PC-9 (cell line): ENCODE measurements around the gene ZNF438. TPM values are rescaled to one million over a fixed set of nuclear protein-coding genes. Genes with fewer than 3 reads are reported as not detected.

ENCODE experiments used
- BruUV-seq: library from RNA; stranded (reverse); fragments of 400-500 nt; replicated peaks from 2 replicates; lab custom pipeline; 2021; lab: Mats Ljungman, UMichigan
- CTCF ChIA-PET: fragments of 300-600 bp; sonication (Branson Sonifier 250); formaldehyde crosslinking; loops from one replicate; lab custom pipeline; 2022; ENCODE audit warnings: antibody characterized with exemption; lab: Charles Lee
- POLR2A ChIA-PET: fragments of 300-600 bp; sonication (Branson Sonifier 250); formaldehyde crosslinking; loops from one replicate; lab custom pipeline; 2022; ENCODE audit warnings: antibody characterized with exemption; ENCODE audit not compliant: unreplicated experiment; lab: Charles Lee
- DNase-seq, 2 experiments: peaks; one replicate each; pipeline versions ENCODE4 v3.0.0 to v3.0.0-alpha.2; 2015 to 2022; ENCODE audit warnings: mixed read lengths in 1 of 2
- H2AFZ ChIP-seq: fragments of 200-600 bp; sonication (generic); 2 replicates; pipeline ENCODE4 v1.8.1; 2017; ENCODE audit warnings: antibody characterized with exemption
- H3F3A ChIP-seq: fragments of 200-600 bp; sonication (generic); 2 replicates; pipeline ENCODE4 v1.8.1; 2017; ENCODE audit warnings: antibody characterized with exemption, mild to moderate bottlenecking, low read depth; ENCODE audit not compliant: insufficient read depth
- H3K27ac ChIP-seq: fragments of 200-600 bp; sonication (generic); 2 replicates; pipeline ENCODE4 v1.6.1; 2016; ENCODE audit warnings: mixed run types
- H3K27me3 ChIP-seq: fragments of 200-600 bp; sonication (generic); 2 replicates; pipeline ENCODE4 v1.6.1; 2016; ENCODE audit warnings: low read depth, mixed run types; ENCODE audit not compliant: insufficient read depth
- H3K36me3 ChIP-seq: fragments of 200-600 bp; sonication (generic); 2 replicates; pipeline ENCODE4 v1.6.1; 2016; ENCODE audit warnings: low read depth, mixed run types
- H3K4me1 ChIP-seq: fragments of 200-600 bp; sonication (generic); replicated peaks from 2 replicates; pipeline ENCODE4 v1.6.1; 2016; ENCODE audit warnings: mixed run types; ENCODE audit not compliant: insufficient read depth
- H3K4me2 ChIP-seq: fragments of 200-600 bp; sonication (generic); 2 replicates; pipeline ENCODE4 v1.6.1; 2017; ENCODE audit warnings: mixed run types
- H3K4me3 ChIP-seq: fragments of 200-600 bp; sonication (generic); 2 replicates; pipeline ENCODE4 v1.6.1; 2016; ENCODE audit warnings: mixed run types
- H3K79me2 ChIP-seq: fragments of 200-600 bp; sonication (generic); 2 replicates; pipeline ENCODE4 v1.6.1; 2017; ENCODE audit warnings: low read depth, mixed run types
- H3K9me2 ChIP-seq: fragments of 200-600 bp; sonication (generic); 2 replicates; pipeline ENCODE4 v1.8.1; 2017; ENCODE audit warnings: mild to moderate bottlenecking; ENCODE audit not compliant: insufficient read depth
- H3K9me3 ChIP-seq: fragments of 200-600 bp; sonication (generic); 2 replicates; pipeline ENCODE4 v1.8.1; 2016; ENCODE audit warnings: low read depth; ENCODE audit not compliant: insufficient read depth
- H4K20me1 ChIP-seq: fragments of 200-600 bp; sonication (generic); 2 replicates; pipeline ENCODE4 v1.8.1; 2017; ENCODE audit not compliant: insufficient read depth
- CTCF ChIP-seq: fragments of 200-600 bp; sonication (generic); conservative IDR thresholded peaks from 2 replicates; pipeline ENCODE4 v1.6.1; 2017; ENCODE audit warnings: mixed run types, antibody characterized with exemption, mild to moderate bottlenecking, moderate library complexity
- EZH2 ChIP-seq: fragments of 200-600 bp; sonication (generic); IDR thresholded peaks from 2 replicates; pipeline ENCODE4 v1.8.0; 2017; ENCODE audit warnings: antibody characterized with exemption, low read depth
- intact Hi-C: fragments of 100-400 bp; cut with micrococcal nuclease; formaldehyde crosslinking; loops from one replicate; pipeline ENCODE4 v1.10.0; 2022; ENCODE audit not compliant: unreplicated experiment
- total RNA-seq: library from RNA; stranded (reverse); gene quantifications from 2 replicates; pipeline ENCODE4 v1.2.3, GENCODE V29; 2021

The ZNF438 gene
- total RNA-seq, 1 experiment from 2014 or later, result 4.7 TPM

GRCh38 chr10:30988831-30989435 lies 42.7 kb downstream of the ZNF438 start:
- H2AFZ ChIP-seq, result no peak overlapping the region
- H3F3A ChIP-seq, result peaks cover 24% of the 10 kb centered on the region
- POLR2A ChIA-PET, result interaction anchor here (0.7 kb wide), 1 partner anchor 1121 kb away, joined by 4 read pairs; no protein-coding TSS in a partner anchor
- no peaks in the 10 kb centered on the region for H3K79me2 ChIP-seq
- intact Hi-C loops, result no loop called here
- H4K20me1 ChIP-seq, result no peaks in the 10 kb centered on the region
- no peak for DNase-seq
- H3K4me1 ChIP-seq, result peaks cover 31% of the 10 kb centered on the region
- H3K9me3 ChIP-seq, result no peaks in the 10 kb centered on the region; the same call in 1 of the 2 replicates
- no peaks in the 10 kb centered on the region for H3K9me2 ChIP-seq
- no TSS peak for BruUV-seq
- H3K4me3 ChIP-seq, result no peak overlapping the region
- CTCF ChIA-PET, result no interaction called here
- no peak overlapping the region for H3K4me2 ChIP-seq
- H3K27me3 ChIP-seq, result no peaks in the 10 kb centered on the region
- TF ChIP-seq EZH2, result no peak
- no peak for TF ChIP-seq CTCF
- no peaks in the 10 kb centered on the region for H3K36me3 ChIP-seq
- no peak overlapping the region for H3K27ac ChIP-seq

DNA sequence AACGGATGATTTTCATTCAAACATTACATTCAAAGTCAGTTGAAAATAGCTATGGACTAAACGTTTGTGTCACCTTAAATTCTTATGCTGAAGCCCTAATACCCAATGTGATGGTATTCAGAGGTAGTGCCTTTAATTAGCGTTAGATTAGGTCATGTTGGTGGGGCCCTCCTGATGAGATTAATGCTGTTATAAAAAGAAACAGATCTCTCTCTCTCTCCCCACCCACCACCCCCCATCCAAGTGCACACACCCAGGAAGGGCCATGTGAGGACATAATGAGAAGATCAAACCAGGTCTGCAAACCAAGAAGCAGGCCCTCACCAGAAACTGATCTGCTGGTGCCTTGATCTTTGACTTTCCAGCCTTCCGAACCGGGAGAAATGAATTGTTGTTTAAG lies 44.2 kb downstream of the ZNF438 start:
- BruUV-seq, result no TSS peak
- Histone ChIP-seq H3K36me3 (no peaks in the 10 kb centered on the region), H3K9me3 (no peaks in the 10 kb centered on the region), H3K4me3 (no peak overlapping the region), H3K27ac (no peak overlapping the region), H3K4me1 (peaks cover 31% of the 10 kb centered on the region), H4K20me1 (no peaks in the 10 kb centered on the region), H3K27me3 (no peaks in the 10 kb centered on the region), H3K4me2 (no peak overlapping the region), H3K9me2 (no peaks in the 10 kb centered on the region), H2AFZ (no peak overlapping the region), H3F3A (peaks cover 24% of the 10 kb centered on the region), H3K79me2 (no peaks in the 10 kb centered on the region)
- intact Hi-C loops, result no loop called here
- ChIA-PET CTCF (no interaction called here), POLR2A (interaction anchor here (0.7 kb wide), 1 partner anchor 168 kb away, joined by 3 read pairs; no protein-coding TSS in a partner anchor)
- no peak for DNase-seq
- TF ChIP-seq CTCF (no peak), EZH2 (no peak)

DNA sequence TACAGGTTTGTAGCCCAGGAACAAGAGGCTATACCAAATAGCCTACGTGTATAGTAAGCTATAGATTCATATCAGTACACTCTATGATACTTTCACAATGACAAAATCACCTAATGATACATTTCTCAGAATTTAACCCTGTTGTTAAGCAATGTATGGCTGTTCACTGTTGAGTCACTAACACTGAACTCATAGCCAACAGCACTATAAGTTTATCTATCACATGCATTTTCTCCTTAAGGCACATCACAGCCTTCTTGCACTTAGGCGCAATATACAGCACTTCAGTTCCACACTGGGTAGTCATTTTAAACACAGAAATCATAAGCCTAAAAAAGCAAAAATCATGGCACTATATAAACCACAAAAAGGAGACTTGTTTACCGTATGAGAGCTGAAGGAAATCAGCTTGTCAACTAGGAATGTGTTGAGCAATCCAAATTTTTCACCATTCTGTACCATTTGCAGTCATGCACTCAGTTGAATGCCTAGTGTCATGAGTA lies 45.6 kb downstream of the ZNF438 start:
- no TSS peak for BruUV-seq
- no peaks in the 10 kb centered on the region for H3K79me2 ChIP-seq
- H3K27ac ChIP-seq, result peak overlapping the region; percentile 83
- H3K4me2 ChIP-seq, result peak overlapping the region; percentile 41
- no peak overlapping the region for H2AFZ ChIP-seq
- H3F3A ChIP-seq, result peaks cover 24% of the 10 kb centered on the region
- CTCF ChIA-PET, result interaction anchor here (0.5 kb wide), 1 partner anchor 819 kb away, joined by 3 read pairs; no protein-coding TSS in a partner anchor
- intact Hi-C loops, result no loop called here
- H3K9me2 ChIP-seq, result no peaks in the 10 kb centered on the region
- H4K20me1 ChIP-seq, result no peaks in the 10 kb centered on the region
- H3K9me3 ChIP-seq, result no peaks in the 10 kb centered on the region
- peak in 1 of 2 experiments; percentile 71 for DNase-seq
- H3K4me3 ChIP-seq, result no peak overlapping the region; the same call in 1 of the 2 replicates
- H3K4me1 ChIP-seq, result peaks cover 31% of the 10 kb centered on the region
- TF ChIP-seq EZH2, result no peak
- H3K36me3 ChIP-seq, result no peaks in the 10 kb centered on the region
- no peaks in the 10 kb centered on the region for H3K27me3 ChIP-seq
- POLR2A ChIA-PET, result interaction anchor here (0.6 to 0.7 kb wide), 3 partner anchors 38 to 1719 kb away, joined by 3 to 6 read pairs (median 4); no protein-coding TSS in a partner anchor
